NCI-H510A treated with DMSO at 0.1 percent for 48 hours (cell line): ENCODE results near the gene FMO1.
"Not testable (repeated sequence)": the region's sequence is repeated elsewhere in the genome, so short reads cannot be mapped to it uniquely, and the experiment has no call there.

Experiments used
- DNase-seq: peaks from one replicate; lab custom pipeline; 2025; lab: John Stamatoyannopoulos, UW

FMO1 gene

GRCh38 chr1:171248302-171248701, at the start of gene FMO1:
Gene FMO1 (plus strand): TSS chr1:171248494. CDS start chr1:171258088, 9,594 bp downstream.
- DNase-seq: no peak

GRCh38 chr1:171204296-171204695, 44.0 kb upstream of the FMO1 start:
- no peak for DNase-seq

- DNase-seq: no peak
Measured at GRCh38 chr1:171206204-171206977, 41.9 kb upstream of the FMO1 start.

GRCh38 chr1:171206978-171207355, 41.3 kb upstream of the FMO1 start:
- DNase-seq: no peak

GRCh38 chr1:171207377-171207776, 40.9 kb upstream of the FMO1 start:
- no peak for DNase-seq

- DNase-seq: no peak
Measured at GRCh38 chr1:171210355-171210754, 37.9 kb upstream of the FMO1 start.

- DNase-seq: no peak
Measured at GRCh38 chr1:171212607-171213351, 35.5 kb upstream of the FMO1 start.

GRCh38 chr1:171213559-171214454, 34.5 kb upstream of the FMO1 start:
- no peak for DNase-seq

- DNase-seq: no peak
Measured at GRCh38 chr1:171217658-171218443, 30.4 kb upstream of the FMO1 start.

- no peak for DNase-seq
Measured at GRCh38 chr1:171218661-171219060, 29.6 kb upstream of the FMO1 start.

GRCh38 chr1:171219346-171220080, 28.8 kb upstream of the FMO1 start:
- no peak for DNase-seq

- DNase-seq: no peak
Measured at GRCh38 chr1:171220081-171220420, 28.2 kb upstream of the FMO1 start.

- DNase-seq: no peak
Measured at GRCh38 chr1:171220581-171221054, 27.7 kb upstream of the FMO1 start.

- no peak for DNase-seq
Measured at GRCh38 chr1:171221665-171222591, 26.4 kb upstream of the FMO1 start.

- no peak for DNase-seq
Measured at GRCh38 chr1:171222936-171223335, 25.4 kb upstream of the FMO1 start.

GRCh38 chr1:171224257-171224656, 24.0 kb upstream of the FMO1 start:
- DNase-seq: not testable (repeated sequence)

- peak; percentile 88 for DNase-seq
Measured at GRCh38 chr1:171226747-171227370, 21.4 kb upstream of the FMO1 start.

- no peak for DNase-seq
Measured at GRCh38 chr1:171231326-171231725, 17.0 kb upstream of the FMO1 start.

- DNase-seq: no peak
Measured at GRCh38 chr1:171233183-171233582, 15.1 kb upstream of the FMO1 start.
